ENCODE data around the gene GLS2.
"Not testable (repeated sequence)": the region's sequence is repeated elsewhere in the genome, so short reads cannot be mapped to it uniquely, and the experiment has no call there.

GLS2 gene

GRCh38 chr12:56493409-56494105, 5.6 kb upstream of the GLS2 start:
- DNase-seq (ENCODE audit: low read depth in 2 of 2), result not testable (repeated sequence)

GRCh38 chr12:56490360-56490759, 2.4 kb upstream of the GLS2 start:
- no peak for DNase-seq (ENCODE audit: low read depth in 2 of 2)

- DNase-seq (ENCODE audit: low read depth in 2 of 2), result no peak
These were observed 417 bp downstream of the GLS2 start for GRCh38 chr12:56487448-56488040.

- no peak for DNase-seq (ENCODE audit: low read depth in 2 of 2)
These were observed 1.3 kb downstream of the GLS2 start for GRCh38 chr12:56486694-56487093.

- DNase-seq (ENCODE audit: low read depth in 2 of 2), result no peak
These were observed 3.4 kb downstream of the GLS2 start for GRCh38 chr12:56484566-56484965.

GRCh38 chr12:56479625-56480024, 8.3 kb downstream of the GLS2 start:
- DNase-seq (ENCODE audit: low read depth in 2 of 2), result no peak

- DNase-seq (ENCODE audit: low read depth in 2 of 2), result no peak
These were observed 10.3 kb downstream of the GLS2 start for GRCh38 chr12:56477521-56478225.

GRCh38 chr12:56476972-56477432, 11.0 kb downstream of the GLS2 start:
- no peak for DNase-seq (ENCODE audit: low read depth in 2 of 2)

- DNase-seq (ENCODE audit: low read depth in 2 of 2), result no peak
These were observed 11.8 kb downstream of the GLS2 start for GRCh38 chr12:56476143-56476542.

GRCh38 chr12:56474389-56474788, 13.6 kb downstream of the GLS2 start:
- no peak for DNase-seq (ENCODE audit: low read depth in 2 of 2)

- no peak for DNase-seq (ENCODE audit: low read depth in 2 of 2)
These were observed 18.7 kb downstream of the GLS2 start for GRCh38 chr12:56469007-56469930.

GRCh38 chr12:56468216-56469006, 19.6 kb downstream of the GLS2 start, which contains the start of gene SPRYD4:
Gene SPRYD4 (plus strand): TSS chr12:56468578. CDS start chr12:56468592, 14 bp downstream.
- peak; percentile 86 to 88 for DNase-seq (ENCODE audit: low read depth in 2 of 2)

GRCh38 chr12:56462565-56462964, 25.4 kb downstream of the GLS2 start:
- DNase-seq (ENCODE audit: low read depth in 2 of 2), result no peak

GRCh38 chr12:56461235-56462159, 26.5 kb downstream of the GLS2 start:
- DNase-seq (ENCODE audit: low read depth in 2 of 2), result no peak

- DNase-seq (ENCODE audit: low read depth in 2 of 2), result no peak
These were observed 30.1 kb downstream of the GLS2 start for GRCh38 chr12:56457817-56458216.

GRCh38 chr12:56454557-56454956, 33.4 kb downstream of the GLS2 start, which contains the start of gene MIP:
Gene MIP (minus strand): TSS chr12:56454657. CDS start chr12:56454613, 44 bp downstream.
- DNase-seq (ENCODE audit: low read depth in 2 of 2), result no peak

- no peak for DNase-seq (ENCODE audit: low read depth in 2 of 2)
These were observed 36.8 kb downstream of the GLS2 start for GRCh38 chr12:56451147-56451546.

GRCh38 chr12:56450241-56450640, 37.7 kb downstream of the GLS2 start:
- DNase-seq (ENCODE audit: low read depth in 2 of 2), result no peak

GRCh38 chr12:56449622-56449984, 38.4 kb downstream of the GLS2 start:
- no peak for DNase-seq (ENCODE audit: low read depth in 2 of 2)
